Neuronal stem cell (in vitro differentiated cells): ENCODE data around the gene HAT1.
A peak's percentile ranks its signal among the peaks of the same experiment; 100 is the strongest.

Experiments used
- DNase-seq: peaks from one replicate; pipeline ENCODE4 v3.0.0-alpha.2; 2013; ENCODE audit warnings: low spot score
- H2AFZ ChIP-seq: one replicate; pipeline ENCODE4 v1.6.1; 2013; ENCODE audit warnings: mild to moderate bottlenecking, low read length, inconsistent platforms
- H2AK5ac ChIP-seq: 2 replicates; pipeline ENCODE4 v1.6.1; 2013; ENCODE audit warnings: low read depth, mild to moderate bottlenecking, inconsistent platforms, low read length, moderate library complexity, mixed read lengths
- H2BK120ac ChIP-seq: 2 replicates; pipeline ENCODE4 v1.6.1; 2013; ENCODE audit warnings: low read depth, mild to moderate bottlenecking, inconsistent platforms, low read length, moderate library complexity, mixed read lengths
- H2BK12ac ChIP-seq: one replicate; pipeline ENCODE4 v1.6.1; 2013; ENCODE audit warnings: low read length, inconsistent platforms
- H2BK15ac ChIP-seq: 2 replicates; pipeline ENCODE4 v1.6.1; 2013; ENCODE audit warnings: mild to moderate bottlenecking, low read length, inconsistent platforms, mixed read lengths
- H2BK5ac ChIP-seq: one replicate; pipeline ENCODE4 v1.6.1; 2013; ENCODE audit warnings: inconsistent platforms, mild to moderate bottlenecking, low read length, moderate library complexity
- H3K14ac ChIP-seq: one replicate; pipeline ENCODE4 v1.6.1; 2013; ENCODE audit warnings: low read length, inconsistent platforms
- H3K18ac ChIP-seq: 2 replicates; pipeline ENCODE4 v1.6.1; 2013; ENCODE audit warnings: low read length, inconsistent platforms
- H3K23ac ChIP-seq: 2 replicates; pipeline ENCODE4 v1.6.1; 2013; ENCODE audit warnings: low read depth, mild to moderate bottlenecking, mixed read lengths, low read length, inconsistent platforms; ENCODE audit not compliant: poor library complexity
- H3K27ac ChIP-seq: replicated peaks from 3 replicates; pipeline ENCODE4 v1.5.1; 2013; ENCODE audit warnings: low read length, inconsistent platforms
- H3K27me3 ChIP-seq, 3 experiments: 2 replicates each; pipeline ENCODE4 v1.6.1; 2013; ENCODE audit warnings: low read length in 3 of 3, mild to moderate bottlenecking in 2 of 3, inconsistent platforms in 1 of 3, low read depth in 1 of 3, mixed read lengths in 1 of 3, moderate library complexity in 1 of 3; ENCODE audit not compliant: control insufficient read depth in 3 of 3, insufficient read depth in 3 of 3
- H3K36me3 ChIP-seq, 2 donors: replicated peaks in 1 of 2; 2 replicates each; pipeline ENCODE4 v1.6.1; 2013; ENCODE audit warnings: low read length in 2 of 2; ENCODE audit not compliant: control insufficient read depth in 2 of 2, insufficient read depth in 2 of 2
- H3K4ac ChIP-seq: 2 replicates; pipeline ENCODE4 v1.6.1; 2013; ENCODE audit warnings: inconsistent platforms, mild to moderate bottlenecking, low read length, moderate library complexity
- H3K4me1 ChIP-seq, 2 donors: 1 replicate in 1 of 2; 2 replicates in 1 of 2; pipeline ENCODE4 v1.6.1; 2013; ENCODE audit warnings: low read length in 2 of 2, low read depth in 1 of 2; ENCODE audit not compliant: control insufficient read depth in 2 of 2, insufficient read depth in 1 of 2
- H3K4me2 ChIP-seq: one replicate; pipeline ENCODE4 v1.6.1; 2013; ENCODE audit warnings: mild to moderate bottlenecking, low read length, inconsistent platforms; ENCODE audit not compliant: insufficient read depth, poor library complexity, severe bottlenecking
- H3K4me3 ChIP-seq, 2 donors: 2 replicates each; pipeline ENCODE4 v1.5.1; 2013; ENCODE audit warnings: low read length in 2 of 2, mild to moderate bottlenecking in 2 of 2, inconsistent platforms in 1 of 2, moderate library complexity in 1 of 2
- H3K79me1 ChIP-seq: one replicate; pipeline ENCODE4 v1.6.1; 2013; ENCODE audit warnings: low read depth, mild to moderate bottlenecking, inconsistent platforms, low read length, moderate library complexity
- H3K9ac ChIP-seq: one replicate; pipeline ENCODE4 v1.6.1; 2013; ENCODE audit warnings: mild to moderate bottlenecking, low read depth, low read length, inconsistent platforms; ENCODE audit not compliant: poor library complexity
- H3K9me3 ChIP-seq, 2 donors: replicated peaks in 1 of 2; 2 replicates each; pipeline versions ENCODE3 to v1.6.1; 2013; ENCODE audit warnings: low read length in 2 of 2, mild to moderate bottlenecking in 2 of 2, inconsistent platforms in 1 of 2, low read depth in 1 of 2, mixed read lengths in 1 of 2, moderate library complexity in 1 of 2; ENCODE audit not compliant: control insufficient read depth in 2 of 2, insufficient read depth in 1 of 2
- H4K8ac ChIP-seq: one replicate; pipeline ENCODE4 v1.6.1; 2013; ENCODE audit warnings: low read depth, mild to moderate bottlenecking, inconsistent platforms, low read length, moderate library complexity
- H4K91ac ChIP-seq: one replicate; pipeline ENCODE4 v1.6.1; 2013; ENCODE audit warnings: low read length, low read depth, mild to moderate bottlenecking, inconsistent platforms; ENCODE audit not compliant: poor library complexity
- WGBS, 2 donors: extraction: QIAGEN DNeasy Blood & Tissue Kit; methylation state at CpG; one replicate each; pipeline ENCODE4 v1.1.7; 2013; ENCODE audit warnings: missing lambda C conversion rate in 2 of 2, mixed read lengths in 1 of 2; ENCODE audit not compliant: insufficient read length in 2 of 2, insufficient replicate concordance in 1 of 2; ENCODE audit errors: extremely low coverage in 2 of 2; 5-methylcytosine and 5-hydroxymethylcytosine counted together

HAT1 gene

DNA sequence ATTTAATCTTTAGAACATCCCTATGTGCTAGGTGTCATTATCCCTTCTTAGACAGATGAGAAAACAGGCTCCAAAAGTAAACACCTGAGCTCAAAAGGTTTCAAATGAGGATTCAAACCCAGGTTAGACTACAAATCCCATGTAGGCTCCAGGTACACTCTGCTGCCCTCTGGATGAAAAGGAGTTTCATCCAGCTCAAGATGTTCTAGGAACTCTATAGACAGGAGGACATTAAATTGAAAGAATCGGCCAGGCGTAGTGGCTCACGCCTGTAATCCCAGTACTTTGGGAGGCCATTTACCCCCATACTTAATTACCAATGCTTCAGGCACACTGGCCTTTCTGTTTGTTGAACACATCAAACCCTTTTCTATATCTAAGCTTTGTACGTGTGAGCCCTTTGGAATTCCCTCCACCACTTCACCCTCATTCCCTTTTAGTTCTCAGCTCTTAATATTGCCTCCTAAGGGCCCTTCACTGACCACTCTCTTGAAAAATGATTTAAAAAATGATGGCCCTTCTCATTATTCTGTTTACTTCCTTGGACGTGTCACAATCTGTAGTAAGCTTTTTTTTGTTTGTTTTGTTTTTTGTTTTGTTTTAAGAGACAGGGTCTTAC is 38.9 kb upstream of the HAT1 start:
- no peak overlapping the region for H2AFZ ChIP-seq
- H2BK120ac ChIP-seq: no peak overlapping the region
- H3K14ac ChIP-seq: no peak overlapping the region
- no peaks in the 10 kb centered on the region for H3K27me3 ChIP-seq
- H3K4ac ChIP-seq: no peak overlapping the region
- WGBS, 2 donors: no CpG with 5 or more reads among the region's 5 CpGs
- H2BK12ac ChIP-seq: no peak overlapping the region
- H3K9ac ChIP-seq: no peak overlapping the region
- H2AK5ac ChIP-seq: no peak overlapping the region
- H3K18ac ChIP-seq: no peak overlapping the region
- no peaks in the 10 kb centered on the region for H3K79me1 ChIP-seq
- no peak overlapping the region for H3K4me3 ChIP-seq
- peaks cover 0 to 2% of the 10 kb centered on the region in 2 donors for H3K4me1 ChIP-seq
- H3K9me3 ChIP-seq: no peaks in the 10 kb centered on the region
- H2BK15ac ChIP-seq: no peak overlapping the region
- H3K23ac ChIP-seq: no peak overlapping the region
- peaks cover 0 to 5% of the 10 kb centered on the region in 2 donors for H3K36me3 ChIP-seq
- H2BK5ac ChIP-seq: no peak overlapping the region
- H3K4me2 ChIP-seq: no peak overlapping the region
- no peak overlapping the region for H4K8ac ChIP-seq
- no peak overlapping the region for H4K91ac ChIP-seq
- no peak for DNase-seq
- no peak overlapping the region for H3K27ac ChIP-seq

DNA sequence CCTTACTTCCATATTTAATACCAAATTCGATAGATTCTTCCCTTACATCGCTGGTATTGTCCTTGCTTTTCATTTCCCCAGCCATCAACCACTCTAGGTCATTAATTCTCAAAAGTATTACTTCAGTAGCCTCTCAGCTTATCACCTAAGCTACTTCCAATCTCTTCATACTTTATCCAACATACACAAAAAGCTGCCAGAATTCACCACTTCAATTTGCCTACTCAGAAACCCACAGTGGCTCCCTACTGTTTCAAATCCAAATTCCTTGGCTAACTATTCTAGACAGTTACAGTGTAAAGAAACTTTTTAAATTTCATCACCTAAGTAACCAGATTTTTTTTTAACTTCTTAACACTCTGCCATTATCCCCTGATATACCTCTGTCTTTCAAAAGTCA is 32.9 kb upstream of the HAT1 start:
- no peak overlapping the region for H3K14ac ChIP-seq
- H3K4me1 ChIP-seq: peaks cover 2 to 3% of the 10 kb centered on the region in 2 donors
- no peak overlapping the region for H3K4ac ChIP-seq
- H2BK15ac ChIP-seq: no peak overlapping the region
- no peaks in the 10 kb centered on the region for H3K27me3 ChIP-seq
- no peak for DNase-seq
- no peak overlapping the region for H3K4me3 ChIP-seq
- H3K18ac ChIP-seq: no peak overlapping the region
- H3K36me3 ChIP-seq: peaks cover 0 to 9% of the 10 kb centered on the region in 2 donors
- H3K9me3 ChIP-seq: no peaks in the 10 kb centered on the region
- no peak overlapping the region for H3K23ac ChIP-seq
- no peak overlapping the region for H2BK120ac ChIP-seq
- H3K79me1 ChIP-seq: no peaks in the 10 kb centered on the region
- H2BK12ac ChIP-seq: no peak overlapping the region
- H4K91ac ChIP-seq: no peak overlapping the region
- H3K27ac ChIP-seq: no peak overlapping the region
- no peak overlapping the region for H3K4me2 ChIP-seq
- H4K8ac ChIP-seq: no peak overlapping the region
- H2BK5ac ChIP-seq: no peak overlapping the region
- H3K9ac ChIP-seq: no peak overlapping the region
- H2AK5ac ChIP-seq: no peak overlapping the region
- H2AFZ ChIP-seq: no peak overlapping the region
- WGBS, 2 donors: 100% methylated on average over 2 of the region's 2 CpGs; no CpG with 5 or more reads in 1 of the 2 donors

DNA sequence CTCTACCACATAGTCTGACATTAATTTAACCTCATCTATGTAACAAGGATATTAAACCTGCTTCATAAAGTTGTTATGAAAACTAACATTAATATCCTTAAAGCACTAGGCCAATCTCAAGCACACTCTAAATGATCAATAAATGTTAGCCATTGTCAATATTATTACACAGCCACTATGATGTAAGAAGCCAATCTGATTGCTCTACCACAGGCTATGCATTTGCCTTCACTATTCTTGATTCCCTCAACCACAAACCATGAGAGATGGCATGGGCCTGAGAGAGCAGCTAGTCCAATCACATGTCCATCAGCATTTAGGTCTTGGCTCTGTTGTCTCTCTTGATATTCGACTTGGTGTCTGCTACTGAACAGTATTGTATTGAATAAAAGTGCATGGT is 32.5 kb upstream of the HAT1 start:
- no CpG with 5 or more reads among the region's 1 CpG for WGBS, 2 donors
- no peak overlapping the region for H2BK120ac ChIP-seq
- no peak overlapping the region for H3K4ac ChIP-seq
- H3K27me3 ChIP-seq: no peaks in the 10 kb centered on the region
- H3K4me1 ChIP-seq: peaks cover 2 to 6% of the 10 kb centered on the region in 2 donors
- H2AFZ ChIP-seq: no peak overlapping the region
- no peak overlapping the region for H3K14ac ChIP-seq
- no peak overlapping the region for H2BK12ac ChIP-seq
- no peak overlapping the region for H2BK15ac ChIP-seq
- no peak overlapping the region for H3K23ac ChIP-seq
- H2AK5ac ChIP-seq: no peak overlapping the region
- H4K91ac ChIP-seq: no peak overlapping the region
- no peak overlapping the region for H4K8ac ChIP-seq
- H3K4me2 ChIP-seq: no peak overlapping the region
- H3K9me3 ChIP-seq: no peaks in the 10 kb centered on the region
- H3K27ac ChIP-seq: no peak overlapping the region
- no peak for DNase-seq
- peaks cover 0 to 9% of the 10 kb centered on the region in 2 donors for H3K36me3 ChIP-seq
- H3K18ac ChIP-seq: no peak overlapping the region
- H3K79me1 ChIP-seq: no peaks in the 10 kb centered on the region
- H3K4me3 ChIP-seq: no peak overlapping the region
- H3K9ac ChIP-seq: no peak overlapping the region
- H2BK5ac ChIP-seq: no peak overlapping the region

DNA sequence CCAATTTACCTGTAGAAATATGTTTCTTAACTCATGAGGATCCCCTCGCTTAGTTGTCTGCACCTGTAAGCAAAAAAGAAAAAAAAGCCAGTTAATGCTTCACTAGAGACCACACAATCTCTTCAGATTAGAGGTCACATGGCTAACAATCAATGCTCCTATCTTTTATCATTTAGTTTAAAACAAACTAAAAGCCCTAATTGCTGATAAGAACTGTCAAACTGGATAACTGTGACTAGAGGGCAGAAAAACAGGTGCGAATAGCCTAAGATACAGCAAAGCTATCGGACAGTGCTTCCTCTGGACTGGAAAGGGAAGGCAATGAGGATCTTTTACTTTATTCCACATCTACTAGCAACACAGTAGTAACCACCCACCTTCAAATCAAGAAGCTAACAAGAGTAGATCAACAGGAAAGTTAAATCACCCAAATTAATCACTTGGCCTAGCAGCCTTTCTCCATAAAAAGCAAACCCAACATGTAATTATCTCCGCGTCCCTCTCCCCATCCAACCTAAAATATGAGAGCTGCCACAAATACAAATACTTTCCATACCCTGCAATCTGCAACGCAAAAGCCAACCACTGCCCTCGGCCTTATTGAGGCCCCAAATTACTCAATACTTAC is 29.0 kb upstream of the HAT1 start:
- Histone ChIP-seq H3K4me3 (peak overlapping the region; percentile 65 to 82), H3K79me1 (no peaks in the 10 kb centered on the region), H3K27me3 (no peaks in the 10 kb centered on the region), H3K9me3 (peaks cover 0 to under 1% of the 10 kb centered on the region in 2 donors), H3K9ac (no peak overlapping the region), H3K4me1 (peaks cover 2 to 6% of the 10 kb centered on the region in 2 donors), H3K36me3 (peaks cover 0 to 4% of the 10 kb centered on the region in 2 donors), H3K18ac (no peak overlapping the region), H2BK5ac (no peak overlapping the region), H4K91ac (no peak overlapping the region), H3K4ac (no peak overlapping the region), H3K4me2 (peak overlapping the region; percentile 56), H2BK120ac (no peak overlapping the region), H2BK15ac (no peak overlapping the region), H2AK5ac (no peak overlapping the region), H2AFZ (peak overlapping the region; percentile 99), H4K8ac (no peak overlapping the region), H3K14ac (no peak overlapping the region), H2BK12ac (no peak overlapping the region), H3K27ac (no peak overlapping the region), H3K23ac (no peak overlapping the region)
- no peak for DNase-seq
- no CpG with 5 or more reads among the region's 7 CpGs for WGBS, 2 donors
